HG02970 (cell line): Measurements from ENCODE around the gene NAGA.
"Not testable (repeated sequence)": the region's sequence is repeated elsewhere in the genome, so short reads cannot be mapped to it uniquely, and the experiment has no call there.

Experiments
- ATAC-seq: cut with Tn5 transposase; IDR thresholded peaks from one replicate; pipeline ENCODE4 v1.9.1; 2021; ENCODE audit warnings: mild to moderate bottlenecking, moderate library complexity, moderate number of reproducible peaks; ENCODE audit not compliant: unreplicated experiment, low FRiP score

NAGA gene

DNA sequence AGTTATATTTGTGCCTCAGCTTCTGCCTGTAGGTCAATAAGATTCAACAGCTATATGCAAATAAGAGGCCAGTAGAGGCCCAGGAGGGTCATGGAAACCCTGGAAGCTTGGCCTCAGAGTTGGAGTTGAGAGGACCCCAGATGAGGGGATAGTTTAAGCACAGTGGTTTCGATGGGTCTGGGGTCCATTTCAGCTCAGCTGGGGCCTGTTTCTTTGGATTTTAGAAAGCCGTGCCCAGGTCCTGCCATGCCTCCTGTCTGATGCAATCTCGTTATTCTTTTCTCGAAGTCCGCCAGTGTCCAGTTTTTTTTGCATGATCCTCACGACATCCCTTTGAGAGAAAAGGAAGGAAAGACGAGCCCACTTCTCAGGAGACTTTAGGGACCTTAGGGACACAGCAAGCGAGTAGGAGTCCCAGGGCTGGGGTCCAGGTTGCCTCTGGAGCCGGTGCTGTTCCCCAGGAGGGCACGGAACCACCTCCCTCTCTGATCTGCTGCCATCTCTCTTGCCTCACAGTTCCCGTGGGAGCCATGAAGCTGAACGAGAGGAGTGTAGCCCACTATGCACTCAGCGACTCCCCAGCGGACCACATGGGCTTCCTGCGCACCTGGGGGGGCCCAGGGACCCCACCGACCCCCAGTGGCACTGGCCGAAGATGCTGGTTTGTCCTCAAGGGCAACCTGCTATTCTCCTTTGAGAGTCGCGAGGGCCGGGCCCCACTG, 6.3 kb upstream of the NAGA start:
- ATAC-seq: no peak

DNA sequence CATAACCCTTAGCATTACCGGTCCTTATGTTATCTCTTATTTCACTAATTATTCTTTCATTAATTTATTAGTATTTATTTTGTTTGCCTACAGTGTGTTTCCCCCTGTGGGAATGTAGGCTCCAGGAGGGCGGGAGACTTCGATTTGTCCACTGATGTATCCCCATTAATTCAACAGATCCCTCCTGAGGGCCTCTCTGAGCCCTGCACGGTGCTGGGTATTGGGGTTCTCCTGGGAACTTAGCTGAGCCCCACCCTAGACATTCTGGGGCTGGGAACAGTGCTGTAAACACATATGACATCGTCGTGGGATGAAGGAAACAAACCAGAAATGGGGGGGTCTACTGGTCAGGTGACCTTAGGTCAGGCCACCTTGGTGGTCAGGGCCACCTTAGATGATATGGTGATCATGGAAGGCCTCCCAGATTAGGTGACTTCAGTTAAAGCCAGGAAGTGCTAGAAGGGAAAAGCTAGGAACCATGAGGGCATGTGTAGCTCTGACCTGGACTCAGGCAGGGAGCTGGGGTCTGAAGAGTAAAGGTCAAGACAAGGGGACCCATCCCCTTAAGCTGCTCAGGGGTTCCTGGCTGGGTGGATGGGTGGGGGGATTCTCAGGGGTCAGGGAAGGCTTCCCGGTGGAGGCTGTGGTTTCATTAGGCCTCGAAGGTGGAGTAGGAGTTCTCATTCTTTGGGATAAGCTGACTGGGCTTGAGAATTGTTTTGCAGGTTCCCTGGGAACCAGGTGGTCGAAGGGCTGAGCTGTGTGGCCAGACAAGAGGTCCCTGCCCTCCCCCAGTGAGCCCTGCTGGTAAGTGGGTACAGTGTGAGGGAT, 4.4 kb upstream of the NAGA start:
- no peak for ATAC-seq

DNA sequence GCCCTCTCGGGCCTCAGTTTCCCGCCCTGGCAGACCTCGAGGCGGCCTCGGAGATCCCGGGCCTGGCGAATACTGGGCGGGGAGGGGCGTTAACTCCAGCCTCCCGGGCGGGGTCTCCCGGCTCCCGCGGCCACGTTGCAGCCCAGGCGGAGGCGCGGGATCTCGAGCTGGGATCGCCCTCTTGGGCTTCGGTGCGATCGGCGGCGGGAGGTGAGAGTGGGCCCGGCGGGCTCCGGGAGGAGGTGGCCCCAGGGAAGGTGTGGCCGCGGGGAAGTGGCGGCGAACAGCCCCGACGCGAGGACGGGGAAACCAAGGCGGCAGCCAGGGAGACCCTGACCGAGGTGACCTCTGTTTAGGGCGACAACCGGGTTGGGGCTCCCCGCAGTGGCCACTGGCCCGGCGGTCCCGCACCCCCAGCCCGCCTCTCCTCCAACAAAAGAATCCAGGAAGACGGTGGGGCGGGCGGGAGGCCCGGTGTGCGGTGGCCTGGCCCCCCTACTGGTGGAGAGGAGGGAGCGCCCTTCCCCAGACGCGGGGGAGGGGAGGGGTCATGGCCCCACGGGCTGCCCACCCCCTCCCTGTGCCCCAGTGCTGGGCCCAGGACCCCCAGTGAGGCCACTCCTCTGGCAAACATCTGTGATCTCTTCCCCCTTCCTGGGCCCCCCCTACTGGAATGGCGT, 3.7 kb upstream of the NAGA start, which contains the start of gene PHETA2:
PHETA2 (plus strand) TSS at position 117 of the 680 bp plus-strand sequence. CDS start 3,046 bp downstream, outside the sequence.
- ATAC-seq: no peak

DNA sequence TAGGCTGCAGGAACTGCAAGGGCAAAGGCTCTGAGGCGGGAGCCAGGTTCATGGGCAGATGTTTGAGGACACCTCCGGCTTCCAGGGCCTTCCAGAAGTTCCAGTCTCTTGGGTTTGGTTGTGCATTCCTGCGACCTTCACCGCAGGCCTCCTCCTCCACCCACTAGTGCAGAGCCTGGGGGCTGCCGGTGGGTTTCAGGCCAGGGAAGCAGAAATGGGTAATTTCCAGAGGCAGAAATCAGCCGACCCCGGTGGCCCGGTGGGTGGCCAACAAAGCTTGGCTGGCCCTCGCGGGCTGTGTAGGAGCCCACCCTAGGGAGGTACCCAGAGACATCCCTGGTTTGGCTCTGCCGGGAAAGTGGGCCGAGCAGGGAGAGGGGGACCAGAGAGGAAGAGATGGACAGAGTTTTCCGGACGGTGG, 3.0 kb upstream of the NAGA start:
- no peak for ATAC-seq

DNA sequence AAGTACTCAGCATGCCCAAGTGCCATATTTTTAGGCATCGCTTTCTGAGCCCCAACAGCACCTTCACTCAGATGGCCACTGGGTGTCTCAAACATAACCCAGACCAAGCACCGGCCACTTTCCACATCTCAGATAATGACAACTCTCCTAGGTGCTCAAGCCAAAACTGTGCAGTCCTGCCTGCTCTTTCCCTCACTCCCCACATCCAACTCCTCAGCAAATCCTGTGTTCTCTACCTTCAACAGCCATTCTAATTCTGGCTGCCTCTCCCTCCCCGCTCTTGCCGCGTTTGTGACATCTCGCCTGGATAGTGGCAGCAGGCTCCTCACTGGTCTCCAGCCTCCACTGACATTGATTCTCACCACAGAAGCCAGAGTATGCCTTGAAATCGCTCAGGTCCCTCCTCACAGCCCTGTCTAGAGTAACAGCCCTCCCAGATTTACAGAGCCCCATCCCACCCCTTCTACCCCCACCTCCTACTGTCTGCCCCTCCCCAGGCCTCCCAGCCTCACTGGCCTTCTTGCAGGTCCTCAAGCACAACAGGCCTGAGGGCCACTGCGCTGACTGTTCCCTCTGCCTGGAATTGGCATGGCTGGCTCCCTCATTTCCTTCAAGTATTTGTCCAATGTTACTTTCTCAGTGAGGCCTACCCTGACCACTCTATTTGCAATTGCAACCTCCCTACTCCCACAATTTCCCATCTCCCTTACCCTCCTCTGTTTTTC, 2.2 kb upstream of the NAGA start:
- no peak for ATAC-seq

DNA sequence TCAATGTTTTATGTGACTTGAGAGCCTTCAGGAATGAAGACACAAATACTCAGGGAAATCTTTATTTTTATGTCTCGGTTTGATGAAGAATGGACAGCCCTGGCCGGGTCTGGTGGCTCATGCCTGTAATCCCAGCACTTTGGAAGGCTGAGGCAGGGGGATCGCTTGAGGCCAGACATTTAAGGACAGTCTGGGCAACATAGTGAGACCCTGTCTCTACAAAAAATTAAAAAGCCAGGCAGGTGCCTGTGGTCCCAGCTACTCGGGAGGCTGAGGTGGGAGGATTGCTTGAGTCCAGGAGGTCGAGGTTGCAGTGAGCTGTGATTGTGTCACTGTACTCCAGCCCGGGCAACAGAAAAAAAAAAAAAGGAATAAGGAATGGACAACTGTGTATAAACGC, 896 bp upstream of the NAGA start:
- not testable (repeated sequence) for ATAC-seq

DNA sequence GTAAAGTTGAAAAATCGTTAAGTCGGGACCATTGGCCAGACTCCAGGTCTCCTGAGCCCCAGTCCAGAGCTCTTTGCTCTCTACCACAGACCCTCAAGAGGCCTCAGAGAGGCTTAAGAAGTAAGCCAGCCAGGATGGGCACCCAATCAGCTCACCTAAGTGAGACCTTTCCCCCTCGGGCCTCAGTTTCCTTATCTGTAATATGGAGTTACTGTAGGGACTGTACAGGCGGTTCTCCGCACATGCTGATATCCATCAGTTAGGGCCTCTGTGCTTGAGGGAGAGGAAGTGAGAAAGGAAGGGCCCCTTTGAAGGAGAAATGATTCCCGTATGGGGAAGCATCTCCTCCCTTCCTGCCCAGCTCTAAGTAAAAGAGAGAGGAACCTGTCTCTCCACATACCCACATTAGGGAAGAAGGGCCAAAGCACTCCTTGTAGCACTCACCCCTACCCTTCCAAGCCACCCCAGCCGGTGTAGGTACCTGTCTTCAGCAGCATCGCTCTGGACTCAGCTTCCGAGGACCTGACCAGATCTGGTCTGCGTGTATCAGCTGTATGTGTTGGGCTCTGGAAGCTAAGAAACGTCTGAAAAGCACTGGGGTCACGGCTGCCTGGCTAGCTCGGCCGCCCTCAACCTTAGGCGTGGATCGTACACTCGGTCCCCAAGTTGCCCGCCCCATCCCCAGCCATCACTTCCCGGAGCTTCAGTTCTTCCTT, 653 bp downstream of the NAGA start:
- no peak for ATAC-seq

DNA sequence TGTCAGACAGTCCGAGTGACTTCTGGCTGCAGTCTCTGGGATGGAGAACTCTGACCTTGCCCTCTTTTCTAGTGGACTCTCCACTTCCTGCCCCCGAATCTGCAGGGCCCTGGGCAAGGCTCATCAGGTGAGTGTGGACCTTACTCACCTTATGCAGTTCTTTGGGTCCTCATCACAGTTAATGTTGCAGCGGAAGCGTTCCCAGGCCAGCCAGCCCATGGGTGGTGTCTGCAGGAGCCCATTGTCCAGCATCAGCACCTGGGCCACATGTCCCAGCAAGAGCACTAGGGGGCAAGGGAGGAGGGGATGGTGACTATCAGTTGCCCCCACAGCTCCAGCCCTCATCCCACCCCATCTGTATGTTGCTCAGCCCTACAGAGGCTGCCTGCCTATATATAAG, 2.3 kb downstream of the NAGA start:
- ATAC-seq: no peak

DNA sequence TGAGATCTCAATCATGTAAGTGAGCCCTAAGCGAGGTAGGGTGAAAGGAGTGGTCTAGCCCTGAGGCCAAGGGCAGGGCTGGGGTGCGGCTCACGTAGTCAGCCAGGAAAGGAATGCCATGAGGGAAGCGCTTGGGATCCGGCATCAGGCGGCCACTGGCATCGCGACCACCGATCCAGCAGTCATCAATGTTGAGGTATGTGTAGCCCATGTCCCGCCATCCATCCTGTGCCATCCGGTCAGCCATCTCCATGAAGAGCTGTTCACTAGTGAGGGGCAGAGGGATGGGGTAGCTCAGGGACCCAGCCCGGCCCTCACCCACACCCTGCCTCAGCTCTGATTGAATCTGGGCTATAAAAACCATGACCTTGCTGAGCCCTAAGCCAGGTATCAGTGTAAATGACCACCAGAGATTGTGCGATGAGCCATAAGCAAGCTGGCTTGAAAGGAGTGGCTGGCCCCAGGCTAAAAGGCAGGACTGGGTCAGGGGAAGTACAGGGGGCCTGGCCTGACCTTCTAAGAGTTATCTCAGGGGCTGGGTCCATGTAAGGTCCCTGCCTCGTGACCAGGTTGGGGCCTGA, 2.9 kb downstream of the NAGA start:
- no peak for ATAC-seq

DNA sequence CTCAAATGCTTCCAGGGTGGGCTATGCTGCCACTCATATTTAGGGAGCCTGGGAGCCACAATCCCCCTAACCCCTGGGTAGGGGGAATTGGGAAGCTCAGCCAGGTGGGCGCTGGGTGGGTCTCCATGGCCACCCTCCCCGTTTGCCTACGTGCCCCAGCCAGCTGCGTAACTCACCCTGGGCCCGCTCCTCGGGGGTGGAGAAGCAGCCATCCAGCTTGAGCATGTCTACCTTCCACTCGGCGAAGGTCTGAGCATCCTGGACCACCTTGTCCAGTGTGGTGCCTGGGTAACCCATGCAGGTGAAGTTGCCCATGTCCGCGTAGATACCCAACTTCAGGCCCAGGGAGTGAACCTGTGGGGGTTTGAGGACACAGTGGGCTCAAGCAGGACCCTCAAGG, 3.7 kb downstream of the NAGA start:
- no peak for ATAC-seq

DNA sequence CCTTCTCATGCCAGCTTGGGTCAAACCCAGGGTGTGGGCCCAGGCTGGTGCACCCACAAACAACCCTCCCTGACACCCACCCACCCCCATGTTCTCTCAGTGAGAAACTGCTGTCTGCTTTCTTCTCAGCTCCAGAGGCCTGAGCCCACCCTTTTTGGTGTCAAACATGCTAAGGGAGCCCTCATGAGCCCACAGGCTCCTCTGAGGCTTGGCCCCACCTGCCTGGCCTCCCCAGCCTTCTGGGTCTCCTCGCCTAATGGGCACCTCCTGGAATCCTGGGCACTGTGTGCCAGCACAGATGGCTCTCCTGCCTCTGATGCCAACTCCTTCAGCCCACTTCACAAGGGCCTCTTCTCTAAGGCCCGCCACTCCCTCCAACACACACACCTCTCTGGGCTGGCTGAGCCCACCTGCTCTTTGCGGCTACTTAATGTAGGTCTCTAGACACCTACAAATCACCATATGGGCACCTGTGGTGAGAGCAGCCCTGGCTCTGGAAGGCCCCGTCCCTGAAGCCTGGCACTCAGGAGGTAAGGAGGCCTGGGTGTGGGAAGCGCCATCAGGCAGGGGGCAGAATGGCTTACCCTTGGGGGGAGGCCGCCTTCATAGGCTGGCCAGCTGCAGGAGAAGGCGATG, 4.4 kb downstream of the NAGA start:
- ATAC-seq: no peak

DNA sequence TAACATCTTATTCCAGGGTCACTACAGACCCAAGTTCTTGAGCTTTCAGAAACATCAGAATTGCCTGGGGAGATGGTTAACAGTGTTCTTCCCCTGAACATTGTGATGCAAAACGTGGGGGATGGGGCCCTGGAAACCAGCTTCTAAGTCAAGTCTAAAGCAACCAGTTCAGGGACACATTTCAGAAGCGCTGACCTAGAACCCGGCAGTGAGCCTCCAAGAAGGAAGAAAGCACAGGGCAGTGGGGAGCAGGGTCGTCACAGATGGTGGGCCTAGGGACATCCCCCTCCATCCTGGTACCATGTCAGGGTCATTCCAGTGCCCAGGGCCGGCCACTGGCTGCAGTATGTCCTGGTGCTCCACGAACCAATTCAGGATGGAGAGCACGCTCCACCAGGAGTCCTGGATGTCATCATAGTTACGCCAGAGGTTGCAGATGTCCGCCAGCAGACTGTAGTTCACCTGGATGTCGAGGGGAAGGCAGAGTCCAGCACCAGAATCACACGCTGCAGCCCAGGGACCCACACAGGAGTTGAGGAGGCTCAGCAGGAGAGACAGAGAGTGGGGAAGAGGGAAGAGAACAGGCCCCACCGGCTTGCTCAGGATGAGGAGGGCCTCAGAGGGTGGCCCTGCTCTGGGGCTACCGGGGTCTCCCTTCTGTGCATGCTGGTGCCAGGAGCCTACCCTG, 5.0 kb downstream of the NAGA start:
- no peak for ATAC-seq

DNA sequence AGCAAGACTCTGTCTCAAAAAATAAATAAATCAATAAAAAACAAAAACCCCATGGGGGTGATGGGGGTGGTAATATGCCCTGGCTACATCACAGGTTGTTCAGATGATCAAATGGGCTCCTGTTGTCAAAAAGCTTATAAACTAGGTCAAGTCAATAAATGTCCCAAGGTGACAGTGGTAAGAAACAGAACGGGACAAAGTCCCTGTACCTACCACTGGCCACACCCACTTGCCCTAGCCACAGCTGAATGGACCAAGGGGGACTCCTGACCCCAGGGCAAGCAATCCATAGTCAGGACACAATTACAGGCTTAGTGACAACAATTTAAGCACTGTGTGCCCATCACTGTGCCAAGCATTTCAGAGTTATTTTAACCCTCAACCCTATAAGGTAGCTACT, 6.0 kb downstream of the NAGA start:
- no peak for ATAC-seq

DNA sequence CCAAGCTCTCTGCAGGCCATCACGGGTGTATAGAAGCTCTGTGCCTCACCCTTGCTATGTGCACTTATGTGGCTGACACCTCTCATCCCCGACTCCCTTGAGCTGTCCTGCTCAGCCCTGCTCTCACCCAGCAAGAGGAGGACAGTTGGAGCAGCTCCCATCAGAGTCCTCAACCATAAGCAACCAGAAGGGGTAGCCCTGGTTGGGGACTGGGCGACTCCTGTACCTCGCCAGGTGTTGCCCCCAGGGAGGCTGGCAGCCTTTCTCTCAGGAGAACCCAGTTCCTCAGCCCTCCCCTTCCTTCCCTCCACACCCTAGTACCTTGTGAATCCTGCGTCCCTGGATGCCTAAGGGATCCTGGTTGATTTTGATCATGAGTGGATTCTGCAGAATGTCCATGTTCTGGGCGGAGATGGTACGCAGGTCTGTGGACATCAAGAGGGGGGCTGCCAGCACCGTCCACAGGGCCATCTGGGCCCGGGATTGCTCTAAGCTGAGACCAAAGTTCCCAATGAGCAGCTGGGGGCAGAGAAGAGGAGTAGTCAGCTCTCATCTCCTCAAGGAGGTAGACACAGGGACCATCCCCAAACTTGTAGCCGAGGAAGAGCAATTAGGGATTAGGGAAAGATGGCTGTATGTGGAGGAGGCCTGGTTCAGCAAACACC, 8.0 kb downstream of the NAGA start:
- ATAC-seq: no peak

DNA sequence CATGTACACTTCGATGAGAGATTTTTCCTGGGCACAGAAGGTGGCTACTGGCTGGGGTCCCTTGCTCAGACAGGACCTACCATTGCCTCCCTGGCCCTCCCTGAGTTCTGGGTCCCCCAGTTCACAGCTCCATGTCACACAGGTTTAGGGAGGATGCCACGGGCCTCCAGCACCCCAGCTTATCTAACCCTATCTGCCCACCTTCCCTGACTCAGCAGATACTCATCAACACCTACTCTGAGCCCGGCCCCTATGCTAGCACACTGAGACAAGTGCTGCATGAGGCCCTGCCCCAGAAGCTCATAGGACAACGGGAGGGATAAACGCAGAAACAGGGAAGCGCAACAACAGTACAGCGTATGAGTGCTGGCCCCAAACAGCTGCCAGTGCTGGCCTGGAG, 9.6 kb downstream of the NAGA start:
- ATAC-seq: no peak

DNA sequence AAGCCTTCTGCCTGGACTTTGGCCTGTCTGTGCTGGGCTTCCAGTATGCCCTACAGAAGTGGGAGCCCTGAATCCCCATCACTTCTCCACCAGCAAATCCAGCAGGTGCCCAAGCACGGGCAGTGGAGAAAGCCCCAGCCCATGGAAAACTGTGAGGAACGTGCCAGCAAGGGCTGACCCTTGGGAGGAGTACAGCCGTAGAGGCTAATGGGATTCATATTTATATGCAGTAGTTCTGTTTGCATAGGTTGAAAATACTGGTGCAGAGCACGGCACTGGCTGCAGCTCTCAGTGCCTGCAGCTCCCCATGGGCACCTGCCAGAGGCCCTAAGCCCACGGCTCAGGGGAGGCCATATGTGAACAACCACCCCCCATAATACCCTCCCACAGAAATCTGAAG, 10.1 kb downstream of the NAGA start:
- ATAC-seq: no peak

DNA sequence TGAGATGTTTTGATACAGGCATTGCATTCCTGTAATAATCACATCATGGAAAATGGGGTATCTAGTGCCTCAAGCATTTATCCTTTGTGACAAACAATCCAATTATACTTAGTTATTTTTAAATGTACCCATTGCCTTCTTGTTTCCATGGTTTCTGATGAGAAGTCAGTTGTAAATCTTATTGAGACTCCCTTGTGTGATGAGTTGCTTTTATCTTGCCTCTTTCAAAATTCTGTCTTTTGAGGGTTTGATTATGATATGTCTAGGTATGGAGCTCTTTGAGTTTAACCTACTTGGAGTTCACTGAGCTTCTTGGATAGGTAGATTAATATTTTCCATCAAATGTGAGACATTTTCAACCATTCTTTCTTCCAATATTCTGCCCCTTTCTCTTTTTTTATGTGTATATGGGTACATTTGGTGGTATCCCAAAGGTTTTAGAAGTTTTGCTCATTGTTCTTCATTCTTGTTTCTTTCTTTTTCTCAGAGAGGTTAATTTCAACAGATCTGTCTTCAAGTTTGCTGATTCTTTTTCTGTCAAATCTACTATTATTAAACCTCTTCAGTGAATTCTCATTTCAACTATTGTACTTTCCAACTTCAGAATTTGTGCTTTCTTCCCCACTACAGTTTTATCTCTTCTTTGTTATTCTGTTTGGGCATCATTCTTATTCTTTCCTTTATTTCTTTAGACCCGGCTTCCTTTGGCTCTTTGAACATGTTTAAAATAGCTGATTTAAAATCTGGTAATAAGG, 13.7 kb downstream of the NAGA start:
- no peak for ATAC-seq
